ENCODE results near the gene SCYGR7.
A peak's percentile ranks its signal among the peaks of the same experiment; 100 is the strongest.

The SCYGR7 gene

GRCh38 chr2:227766373-227766883 is 38.3 kb downstream of the SCYGR7 start:
- Histone ChIP-seq H2AFZ (ENCODE audit: low read depth, low read length) (no peak overlapping the region), H3K4me3 (ENCODE audit: low read depth in 1 of 2, low read length in 2 of 2) (no peak overlapping the region), H3K27ac (ENCODE audit: low read length) (no peak overlapping the region), H3K9ac (ENCODE audit: low read depth, low read length) (no peak overlapping the region), H3K36me3 (ENCODE audit: insufficient read depth, low read length) (no peaks in the 10 kb centered on the region), H3K27me3 (ENCODE audit: insufficient read depth, low read length, poor library complexity) (no peaks in the 10 kb centered on the region), H3K4me1 (ENCODE audit: insufficient read depth, low read length) (no peaks in the 10 kb centered on the region), H3K79me2 (ENCODE audit: insufficient read depth, low read length) (no peaks in the 10 kb centered on the region), H4K20me1 (ENCODE audit: insufficient read depth, low read length) (no peaks in the 10 kb centered on the region), H3K9me3 (ENCODE audit: insufficient read depth, low read length, severe bottlenecking) (no peaks in the 10 kb centered on the region), H3K4me2 (ENCODE audit: insufficient read depth, low read length) (no peak overlapping the region)
- DNase-seq: peak; percentile 55
- ATAC-seq (ENCODE audit: insufficient read depth, low read depth): peak; percentile 87
- peak; percentile 85 for TF ChIP-seq CTCF (IDR thresholded peaks at IDR 0.05; ENCODE audit: borderline replicate concordance, extremely low read depth, low read length, poor library complexity, severe bottlenecking)
- no peak for TF ChIP-seq EZH2 (IDR thresholded peaks at IDR 0.05; ENCODE audit: borderline replicate concordance, low read depth, low read length, severe bottlenecking)

GRCh38 chr2:227767830-227768229 is 39.7 kb downstream of the SCYGR7 start:
- H3K4me1 ChIP-seq (ENCODE audit: insufficient read depth, low read length): no peaks in the 10 kb centered on the region
- H3K27ac ChIP-seq (ENCODE audit: low read length): no peak overlapping the region
- no peaks in the 10 kb centered on the region for H4K20me1 ChIP-seq (ENCODE audit: insufficient read depth, low read length)
- H3K9ac ChIP-seq (ENCODE audit: low read depth, low read length): no peak overlapping the region
- no peak overlapping the region for H3K4me3 ChIP-seq (ENCODE audit: low read depth in 1 of 2, low read length in 2 of 2)
- no peak overlapping the region for H3K4me2 ChIP-seq (ENCODE audit: insufficient read depth, low read length)
- no peak overlapping the region for H2AFZ ChIP-seq (ENCODE audit: low read depth, low read length)
- DNase-seq (no peak), ATAC-seq (ENCODE audit: insufficient read depth, low read depth) (no peak)
- H3K9me3 ChIP-seq (ENCODE audit: insufficient read depth, low read length, severe bottlenecking): no peaks in the 10 kb centered on the region
- no peaks in the 10 kb centered on the region for H3K27me3 ChIP-seq (ENCODE audit: insufficient read depth, low read length, poor library complexity)
- no peaks in the 10 kb centered on the region for H3K79me2 ChIP-seq (ENCODE audit: insufficient read depth, low read length)
- TF ChIP-seq CTCF (IDR thresholded peaks at IDR 0.05; ENCODE audit: borderline replicate concordance, extremely low read depth, low read length, poor library complexity, severe bottlenecking) (no peak), EZH2 (IDR thresholded peaks at IDR 0.05; ENCODE audit: borderline replicate concordance, low read depth, low read length, severe bottlenecking) (no peak)
- H3K36me3 ChIP-seq (ENCODE audit: insufficient read depth, low read length): no peaks in the 10 kb centered on the region

GRCh38 chr2:227772197-227772661 is 44.1 kb downstream of the SCYGR7 start:
- Histone ChIP-seq H3K36me3 (ENCODE audit: insufficient read depth, low read length) (no peaks in the 10 kb centered on the region), H3K27ac (ENCODE audit: low read length) (no peak overlapping the region), H2AFZ (ENCODE audit: low read depth, low read length) (no peak overlapping the region), H4K20me1 (ENCODE audit: insufficient read depth, low read length) (no peaks in the 10 kb centered on the region), H3K79me2 (ENCODE audit: insufficient read depth, low read length) (no peaks in the 10 kb centered on the region), H3K4me3 (ENCODE audit: low read depth in 1 of 2, low read length in 2 of 2) (no peak overlapping the region), H3K9me3 (ENCODE audit: insufficient read depth, low read length, severe bottlenecking) (no peaks in the 10 kb centered on the region), H3K9ac (ENCODE audit: low read depth, low read length) (no peak overlapping the region), H3K4me1 (ENCODE audit: insufficient read depth, low read length) (no peaks in the 10 kb centered on the region), H3K27me3 (ENCODE audit: insufficient read depth, low read length, poor library complexity) (no peaks in the 10 kb centered on the region), H3K4me2 (ENCODE audit: insufficient read depth, low read length) (no peak overlapping the region)
- DNase-seq: no peak
- TF ChIP-seq CTCF (IDR thresholded peaks at IDR 0.05; ENCODE audit: borderline replicate concordance, extremely low read depth, low read length, poor library complexity, severe bottlenecking) (no peak), EZH2 (IDR thresholded peaks at IDR 0.05; ENCODE audit: borderline replicate concordance, low read depth, low read length, severe bottlenecking) (no peak)
- no peak for ATAC-seq (ENCODE audit: insufficient read depth, low read depth)

Data from DND-41 (cell line).